Activated CD4-positive, alpha-beta memory T cell treated with anti-CD3 and anti-CD28 coated beads for 36 hours (primary cell): Measurements from ENCODE around the gene ERGIC3. TPM values are rescaled to one million over a fixed set of nuclear protein-coding genes. Genes with fewer than 3 reads are reported as not detected.
A peak's percentile ranks its signal among the peaks of the same experiment; 100 is the strongest.
"Not testable (repeated sequence)": the region's sequence is repeated elsewhere in the genome, so short reads cannot be mapped to it uniquely, and the experiment has no call there.

ENCODE experiments used
- CTCF ChIA-PET: fragments of 350-600 bp; sonication (Branson Sonifier 250); formaldehyde crosslinking; loops from one replicate; lab custom pipeline; 2021; ENCODE audit warnings: antibody characterized with exemption, inconsistent platforms; lab: Charles Lee
- POLR2A ChIA-PET: fragments of 350-600 bp; sonication (Branson Sonifier 250); formaldehyde crosslinking; loops from one replicate; lab custom pipeline; 2021; ENCODE audit warnings: antibody characterized with exemption; lab: Charles Lee
- DNase-seq: peaks from one replicate; pipeline ENCODE4 v3.0.0-alpha.2; 2020
- H3K27ac Mint-ChIP-seq: one replicate; pipeline ENCODE4 v1.8.0; 2021; ENCODE audit warnings: mixed read lengths
- H3K27me3 Mint-ChIP-seq: one replicate; pipeline ENCODE4 v1.8.0; 2021; ENCODE audit warnings: mixed read lengths
- H3K36me3 Mint-ChIP-seq: one replicate; pipeline ENCODE4 v1.8.0; 2021; ENCODE audit warnings: mixed read lengths
- H3K4me1 Mint-ChIP-seq: one replicate; pipeline ENCODE4 v1.8.0; 2021; ENCODE audit warnings: low read depth, mixed read lengths
- H3K4me3 Mint-ChIP-seq: one replicate; pipeline ENCODE4 v1.8.0; 2021; ENCODE audit warnings: mild to moderate bottlenecking, mixed read lengths
- H3K9me3 Mint-ChIP-seq: one replicate; pipeline ENCODE4 v1.8.0; 2021; ENCODE audit warnings: mixed read lengths
- intact Hi-C: fragments of 100-400 bp; cut with micrococcal nuclease; formaldehyde crosslinking; loops from one replicate; pipeline ENCODE4 v1.15.1; 2023
- total RNA-seq, 2 experiments: library from RNA; stranded (reverse); gene quantifications; one replicate each; pipeline ENCODE4 v1.2.3, GENCODE V29; 2021

Gene ERGIC3
- total RNA-seq, 2 experiments from 2014 or later: 109 to 120 TPM

DNA sequence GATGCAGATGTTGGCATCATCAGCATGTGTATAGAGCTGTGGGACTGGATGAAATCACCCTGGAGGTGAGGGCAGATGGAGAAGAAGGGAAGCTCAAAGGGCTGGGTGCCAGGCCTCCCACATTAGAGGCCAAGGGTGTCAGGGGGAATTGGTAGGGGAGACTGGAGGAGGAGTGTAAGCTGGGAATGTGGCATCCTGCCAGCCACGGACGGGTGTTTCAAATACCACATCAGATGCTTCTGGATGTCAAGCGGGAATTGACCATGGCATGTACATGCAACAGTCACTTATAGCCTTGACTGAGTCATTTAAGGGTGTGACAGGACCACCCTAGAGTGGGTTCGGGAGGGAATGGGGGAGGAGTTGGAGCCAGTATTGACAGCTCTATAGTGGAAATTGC is 9.6 kb downstream of the ERGIC3 start:
- no peak for DNase-seq
- H3K4me1 Mint-ChIP-seq: no peaks in the 10 kb centered on the region
- intact Hi-C loops: no loop called here
- POLR2A ChIA-PET: no interaction called here
- H3K9me3 Mint-ChIP-seq: no peaks in the 10 kb centered on the region
- H3K27ac Mint-ChIP-seq: no peak overlapping the region
- CTCF ChIA-PET: interaction anchor here (1.8 kb wide), 1 partner anchor 10 kb away, joined by 4 read pairs; the partner anchor contains the start of gene ERGIC3
- H3K4me3 Mint-ChIP-seq: no peak overlapping the region
- peaks cover 18% of the 10 kb centered on the region for H3K36me3 Mint-ChIP-seq
- H3K27me3 Mint-ChIP-seq: no peaks in the 10 kb centered on the region

- intact Hi-C loops: no loop called here
- Mint-ChIP-seq H3K4me3 (no peak overlapping the region), H3K27me3 (no peaks in the 10 kb centered on the region), H3K4me1 (no peaks in the 10 kb centered on the region), H3K36me3 (peaks cover 23% of the 10 kb centered on the region), H3K27ac (no peak overlapping the region), H3K9me3 (no peaks in the 10 kb centered on the region)
- DNase-seq: no peak
- ChIA-PET CTCF (interaction anchor here (1.8 kb wide), 1 partner anchor 11 kb away, joined by 4 read pairs; the partner anchor contains the start of gene ERGIC3), POLR2A (no interaction called here)
These were observed 11.0 kb downstream of the ERGIC3 start for GRCh38 chr20:35552914-35553313.

- H3K4me1 Mint-ChIP-seq, H3K4me3 Mint-ChIP-seq, POLR2A ChIA-PET, H3K27ac Mint-ChIP-seq, CTCF ChIA-PET, intact Hi-C loops, H3K27me3 Mint-ChIP-seq, H3K9me3 Mint-ChIP-seq, H3K36me3 Mint-ChIP-seq, DNase-seq: not testable (repeated sequence)
These were observed 13.6 kb downstream of the ERGIC3 start for GRCh38 chr20:35555461-35555860.

- Mint-ChIP-seq H3K27me3 (no peaks in the 10 kb centered on the region), H3K27ac (no peak overlapping the region), H3K9me3 (no peaks in the 10 kb centered on the region), H3K36me3 (peaks cover 10% of the 10 kb centered on the region), H3K4me1 (no peaks in the 10 kb centered on the region), H3K4me3 (no peak overlapping the region)
- intact Hi-C loops: no loop called here
- POLR2A ChIA-PET: no interaction called here
- CTCF ChIA-PET: no interaction called here
- no peak for DNase-seq
These were observed 14.2 kb downstream of the ERGIC3 start for GRCh38 chr20:35555951-35556645.

DNA sequence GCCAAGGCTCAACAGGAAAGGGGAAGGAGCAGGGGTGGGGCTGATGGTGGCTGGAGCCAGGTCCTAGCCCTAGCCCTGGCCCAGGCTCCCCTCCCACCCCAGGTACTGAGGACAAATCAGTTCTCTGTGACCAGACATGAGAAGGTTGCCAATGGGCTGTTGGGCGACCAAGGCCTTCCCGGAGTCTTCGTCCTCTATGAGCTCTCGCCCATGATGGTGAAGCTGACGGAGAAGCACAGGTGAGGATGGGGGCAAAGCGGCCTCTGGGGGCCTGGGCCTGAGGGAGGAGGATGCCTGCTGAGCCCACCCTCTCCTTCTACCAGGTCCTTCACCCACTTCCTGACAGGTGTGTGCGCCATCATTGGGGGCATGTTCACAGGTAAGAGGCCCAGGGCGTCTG is 15.0 kb downstream of the ERGIC3 start:
- ChIA-PET POLR2A (no interaction called here), CTCF (no interaction called here)
- Mint-ChIP-seq H3K27me3 (no peaks in the 10 kb centered on the region), H3K9me3 (no peaks in the 10 kb centered on the region), H3K36me3 (peaks cover 10% of the 10 kb centered on the region), H3K4me3 (no peak overlapping the region), H3K27ac (no peak overlapping the region), H3K4me1 (no peaks in the 10 kb centered on the region)
- DNase-seq: no peak
- intact Hi-C loops: no loop called here

- POLR2A ChIA-PET: no interaction called here
- H3K36me3 Mint-ChIP-seq: peaks cover 10% of the 10 kb centered on the region
- no peak overlapping the region for H3K4me3 Mint-ChIP-seq
- CTCF ChIA-PET: no interaction called here
- intact Hi-C loops: no loop called here
- no peaks in the 10 kb centered on the region for H3K27me3 Mint-ChIP-seq
- no peaks in the 10 kb centered on the region for H3K4me1 Mint-ChIP-seq
- DNase-seq: no peak
- H3K27ac Mint-ChIP-seq: no peak overlapping the region
- no peaks in the 10 kb centered on the region for H3K9me3 Mint-ChIP-seq
These were observed 16.6 kb downstream of the ERGIC3 start for GRCh38 chr20:35558451-35558850.

- ChIA-PET POLR2A (no interaction called here), CTCF (no interaction called here)
- peaks cover 10% of the 10 kb centered on the region for H3K36me3 Mint-ChIP-seq
- intact Hi-C loops: no loop called here
- no peaks in the 10 kb centered on the region for H3K9me3 Mint-ChIP-seq
- no peak for DNase-seq
- no peaks in the 10 kb centered on the region for H3K27me3 Mint-ChIP-seq
- H3K4me3 Mint-ChIP-seq: no peak overlapping the region
- H3K4me1 Mint-ChIP-seq: no peaks in the 10 kb centered on the region
- H3K27ac Mint-ChIP-seq: no peak overlapping the region
These were observed 17.3 kb downstream of the ERGIC3 start for GRCh38 chr20:35559042-35559693.

GRCh38 chr20:35560105-35560511 is 18.2 kb downstream of the ERGIC3 start:
- Mint-ChIP-seq H3K36me3 (peaks cover 9% of the 10 kb centered on the region), H3K9me3 (no peaks in the 10 kb centered on the region), H3K27ac (no peak overlapping the region), H3K4me1 (no peaks in the 10 kb centered on the region), H3K4me3 (no peak overlapping the region), H3K27me3 (no peaks in the 10 kb centered on the region)
- ChIA-PET POLR2A (no interaction called here), CTCF (no interaction called here)
- intact Hi-C loops: no loop called here
- DNase-seq: no peak

- no peaks in the 10 kb centered on the region for H3K9me3 Mint-ChIP-seq
- H3K4me3 Mint-ChIP-seq: no peak overlapping the region
- intact Hi-C loops: no loop called here
- ChIA-PET CTCF (no interaction called here), POLR2A (no interaction called here)
- H3K36me3 Mint-ChIP-seq: peaks cover 7% of the 10 kb centered on the region
- DNase-seq: no peak
- H3K27me3 Mint-ChIP-seq: no peaks in the 10 kb centered on the region
- H3K4me1 Mint-ChIP-seq: no peaks in the 10 kb centered on the region
- no peak overlapping the region for H3K27ac Mint-ChIP-seq
These were observed 18.7 kb downstream of the ERGIC3 start for GRCh38 chr20:35560541-35560940.

GRCh38 chr20:35561268-35561667 is 19.4 kb downstream of the ERGIC3 start:
- Mint-ChIP-seq H3K36me3 (peaks cover 7% of the 10 kb centered on the region), H3K4me3 (no peak overlapping the region), H3K4me1 (no peaks in the 10 kb centered on the region), H3K9me3 (no peaks in the 10 kb centered on the region), H3K27me3 (no peaks in the 10 kb centered on the region), H3K27ac (no peak overlapping the region)
- ChIA-PET POLR2A (no interaction called here), CTCF (no interaction called here)
- intact Hi-C loops: no loop called here
- DNase-seq: peak; percentile 30

- H3K9me3 Mint-ChIP-seq: no peaks in the 10 kb centered on the region
- H3K4me1 Mint-ChIP-seq: no peaks in the 10 kb centered on the region
- intact Hi-C loops: no loop called here
- H3K4me3 Mint-ChIP-seq: no peak overlapping the region
- H3K27ac Mint-ChIP-seq: no peak overlapping the region
- no peak for DNase-seq
- H3K27me3 Mint-ChIP-seq: no peaks in the 10 kb centered on the region
- ChIA-PET POLR2A (no interaction called here), CTCF (no interaction called here)
- H3K36me3 Mint-ChIP-seq: peaks cover 3% of the 10 kb centered on the region
These were observed 19.8 kb downstream of the ERGIC3 start for GRCh38 chr20:35561671-35562070.

DNA sequence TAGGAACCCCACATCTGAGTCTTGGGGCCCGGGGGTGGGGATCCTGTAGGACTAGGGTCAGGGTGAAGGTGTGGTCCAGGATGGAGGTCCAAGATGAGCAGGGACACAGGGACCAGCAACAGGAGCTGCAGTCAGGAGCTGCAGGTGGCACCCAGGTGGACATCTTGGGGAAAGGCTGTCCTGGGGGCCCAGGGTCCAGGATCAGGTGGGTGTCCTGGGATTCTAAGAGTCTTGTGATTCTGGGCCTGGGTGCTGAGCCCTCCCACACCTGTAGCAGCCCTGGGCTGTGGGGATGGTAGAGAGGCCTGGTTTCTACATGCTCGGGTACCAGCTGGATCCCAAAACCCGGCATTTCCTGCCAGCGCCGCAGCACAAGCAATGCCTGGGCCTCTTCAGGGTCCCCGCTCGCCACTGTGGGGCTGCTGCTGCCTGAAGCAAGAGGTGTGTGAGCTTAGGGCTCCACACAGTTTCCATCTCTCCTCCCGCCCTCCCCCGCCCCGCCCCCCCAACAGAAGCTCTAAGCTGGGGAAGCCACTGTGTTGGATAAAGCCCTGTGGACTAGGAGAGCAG is 20.7 kb downstream of the ERGIC3 start:
- intact Hi-C loops: no loop called here
- no peaks in the 10 kb centered on the region for H3K9me3 Mint-ChIP-seq
- CTCF ChIA-PET: no interaction called here

More for the DNA sequence above, 20.7 kb downstream of the ERGIC3 start:
- POLR2A ChIA-PET: no interaction called here
- Mint-ChIP-seq H3K4me3 (no peak overlapping the region), H3K27ac (no peak overlapping the region), H3K4me1 (no peaks in the 10 kb centered on the region), H3K36me3 (no peaks in the 10 kb centered on the region), H3K27me3 (no peaks in the 10 kb centered on the region)
- no peak for DNase-seq
